ENCODE results near the gene HLA-DOB. TPM values are rescaled to one million over a fixed set of nuclear protein-coding genes. Genes with fewer than 3 reads are reported as not detected.

Gene HLA-DOB
- total RNA-seq (1 to 10 TPM; 1.3 to 1.4 TPM), polyA plus RNA-seq (1 to 10 TPM; 1.2 to 2.7 TPM)
- long read RNA-seq, donor 1, result 0 reads
- long read RNA-seq, donor 2, result 0 reads
- long read RNA-seq, donor 3, result 0 reads
- long read RNA-seq, donor 4, result 0 reads
- long read RNA-seq, donor 5, result 0 reads

- WGBS, 2 donors, result 46 to 71% methylated on average over 3 of the region's 3 CpGs
- Histone ChIP-seq H3K27ac (ENCODE audit: low read depth in 1 of 2, low read length in 1 of 2) (no peak within 1 kb of the TSS), H3K4me3 (no peak within 1 kb of the TSS), H3K27me3 (ENCODE audit: control insufficient read depth in 3 of 3, insufficient read depth in 3 of 3, low read length in 2 of 3) (no peaks in the 10 kb centered on the region), H3K4me1 (ENCODE audit: control insufficient read depth in 5 of 5, insufficient read depth in 5 of 5, low read length in 5 of 5) (no peaks in the 10 kb centered on the region), H3K9ac (ENCODE audit: insufficient read depth in 1 of 2, low read length in 2 of 2) (no peak within 1 kb of the TSS), H3K9me3 (ENCODE audit: control insufficient read depth in 4 of 4, insufficient read depth in 3 of 4, low read length in 3 of 4) (no peaks in the 10 kb centered on the region), H3K36me3 (ENCODE audit: control insufficient read depth in 4 of 4, insufficient read depth in 4 of 4, low read length in 4 of 4) (no peaks in the 10 kb centered on the region)
- DNase-seq (no peak), ATAC-seq (ENCODE audit: insufficient read depth, low FRiP score) (peak; percentile 58)
- no peak for TF ChIP-seq CTCF (IDR thresholded peaks at IDR 0.05; ENCODE audit: control extremely low read depth, extremely low read depth)
These were observed at the start of gene HLA-DOB for GRCh38 chr6:32816746-32817204. Gene HLA-DOB, minus strand, starts transcription at chr6:32817002. Its CDS starts 51 bp downstream, at chr6:32816951.

- Histone ChIP-seq H3K9me3 (ENCODE audit: control insufficient read depth in 4 of 4, insufficient read depth in 3 of 4, low read length in 3 of 4) (no peaks in the 10 kb centered on the region), H3K36me3 (ENCODE audit: control insufficient read depth in 4 of 4, insufficient read depth in 4 of 4, low read length in 4 of 4) (peaks cover 0 to 1% (median 0%) of the 10 kb centered on the region in 4 donors), H3K27me3 (ENCODE audit: control insufficient read depth in 3 of 3, insufficient read depth in 3 of 3, low read length in 2 of 3) (peaks cover 0 to 43% (median 10%) of the 10 kb centered on the region in 3 donors), H3K4me1 (ENCODE audit: control insufficient read depth in 5 of 5, insufficient read depth in 5 of 5, low read length in 5 of 5) (peaks cover 0 to 14% (median 0%) of the 10 kb centered on the region in 5 donors), H3K9ac (ENCODE audit: insufficient read depth in 1 of 2, low read length in 2 of 2) (peak overlapping the region in 1 of 2 donors; percentile 19), H3K27ac (ENCODE audit: low read depth in 1 of 2, low read length in 1 of 2) (peak overlapping the region in 1 of 2 donors; percentile 22), H3K4me3 (no peak overlapping the region)
- ATAC-seq (ENCODE audit: insufficient read depth, low FRiP score) (no peak), DNase-seq (no peak)
- no peak for TF ChIP-seq CTCF (IDR thresholded peaks at IDR 0.05; ENCODE audit: control extremely low read depth, extremely low read depth)
- WGBS, 2 donors, result 66 to 74% methylated on average over 10 of the region's 10 CpGs
These were observed 49.1 kb upstream of the HLA-DOB start for GRCh38 chr6:32865724-32866443.

- Histone ChIP-seq H3K4me3 (no peak overlapping the region), H3K27ac (ENCODE audit: low read depth in 1 of 2, low read length in 1 of 2) (no peak overlapping the region), H3K4me1 (ENCODE audit: control insufficient read depth in 5 of 5, insufficient read depth in 5 of 5, low read length in 5 of 5) (peaks cover 0 to 14% (median 0%) of the 10 kb centered on the region in 5 donors), H3K27me3 (ENCODE audit: control insufficient read depth in 3 of 3, insufficient read depth in 3 of 3, low read length in 2 of 3) (peaks cover 0 to 35% (median 5%) of the 10 kb centered on the region in 3 donors), H3K9me3 (ENCODE audit: control insufficient read depth in 4 of 4, insufficient read depth in 3 of 4, low read length in 3 of 4) (no peaks in the 10 kb centered on the region), H3K9ac (ENCODE audit: insufficient read depth in 1 of 2, low read length in 2 of 2) (no peak overlapping the region), H3K36me3 (ENCODE audit: control insufficient read depth in 4 of 4, insufficient read depth in 4 of 4, low read length in 4 of 4) (peaks cover 0 to 10% (median under 1%) of the 10 kb centered on the region in 4 donors)
- 48 to 55% methylated on average over 3 of the region's 3 CpGs for WGBS, 2 donors
- TF ChIP-seq CTCF (IDR thresholded peaks at IDR 0.05; ENCODE audit: control extremely low read depth, extremely low read depth), result no peak
- no peak for ATAC-seq (ENCODE audit: insufficient read depth, low FRiP score)
- DNase-seq, result no peak
These were observed 45.9 kb upstream of the HLA-DOB start for GRCh38 chr6:32862725-32863124.

All from lung (tissue), 16 donors.